ENCODE data around the gene CTTNBP2NL.
"Not testable (repeated sequence)": the region's sequence is repeated elsewhere in the genome, so short reads cannot be mapped to it uniquely, and the experiment has no call there.

CTTNBP2NL gene

DNA sequence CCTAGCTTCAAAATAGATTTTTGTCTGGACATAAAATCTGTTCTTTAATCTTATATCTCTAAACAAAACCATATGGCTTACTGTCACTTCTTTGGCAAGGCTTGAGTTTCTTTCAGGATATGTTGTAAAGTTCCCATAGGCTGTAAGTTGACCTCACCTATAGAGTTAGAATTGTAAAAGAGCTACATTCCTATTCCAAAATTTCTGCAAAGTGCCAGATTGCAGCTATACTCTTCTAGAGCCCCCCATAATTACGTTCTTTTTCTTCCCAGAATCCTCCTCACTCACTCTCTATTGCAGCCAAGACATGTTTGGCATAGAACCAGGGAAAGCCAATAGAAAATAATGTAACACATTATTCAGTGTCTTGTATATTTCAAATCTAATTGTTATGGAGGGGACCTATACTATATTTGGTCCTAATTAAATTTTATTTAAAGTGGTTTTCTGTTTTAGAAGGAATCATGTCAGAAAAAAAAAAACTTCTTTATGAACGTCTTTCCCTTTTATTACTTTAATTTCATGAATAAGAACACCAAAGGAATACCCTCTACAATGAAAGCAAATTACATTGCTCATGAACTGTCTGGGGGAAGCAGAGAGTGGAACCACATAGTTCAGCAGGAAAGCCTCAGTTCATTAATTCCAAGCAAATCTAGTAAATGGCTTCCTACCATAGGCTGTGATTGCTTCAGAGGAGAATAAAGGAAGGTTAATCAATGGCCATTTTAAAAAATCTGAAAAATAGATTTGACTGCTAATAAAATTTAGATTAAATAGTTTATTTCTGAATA, 22.3 kb downstream of the CTTNBP2NL start:
- no peak for DNase-seq (ENCODE audit: low spot score)

DNA sequence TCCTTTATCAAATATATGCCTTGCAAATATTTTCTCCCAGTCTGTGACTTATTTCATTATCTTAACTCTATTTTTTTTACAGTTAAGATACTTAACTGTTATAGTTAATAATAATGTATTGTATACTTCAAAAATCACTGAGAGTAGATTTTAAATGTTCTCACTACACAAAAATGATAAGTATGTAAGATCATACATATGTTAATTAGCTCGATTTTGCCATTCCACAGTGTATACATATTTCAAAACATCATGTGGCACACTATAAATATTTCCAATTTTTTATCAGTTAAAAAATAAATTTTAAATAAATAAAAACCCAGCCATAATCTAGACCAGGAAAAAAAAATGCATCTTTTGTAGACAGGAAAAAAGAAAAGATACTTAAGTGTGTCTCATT, 27.2 kb downstream of the CTTNBP2NL start:
- DNase-seq (ENCODE audit: low spot score): no peak

- not testable (repeated sequence) for DNase-seq (ENCODE audit: low spot score)
Observed at GRCh38 chr1:112423666-112424065, 27.7 kb downstream of the CTTNBP2NL start.

DNA sequence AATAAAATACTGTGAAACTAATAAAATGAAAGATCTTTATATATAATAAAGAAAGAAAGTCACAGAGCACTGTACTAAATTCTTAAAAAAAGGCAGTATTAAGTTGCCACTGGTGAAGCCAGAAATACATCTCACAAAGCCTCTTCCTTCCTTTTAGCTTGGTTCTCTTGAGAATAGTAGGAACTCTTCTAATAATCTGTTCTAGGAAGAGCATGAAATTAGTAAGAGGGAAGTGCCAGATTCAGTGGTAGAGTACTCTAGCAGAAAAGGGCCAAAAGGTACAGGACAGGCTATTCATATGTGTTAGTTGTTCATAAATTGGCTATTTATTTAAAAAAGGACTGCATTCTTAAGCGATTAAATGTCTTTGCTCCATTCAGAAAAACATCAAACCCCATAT, 33.7 kb downstream of the CTTNBP2NL start:
- DNase-seq (ENCODE audit: low spot score): no peak

DNA sequence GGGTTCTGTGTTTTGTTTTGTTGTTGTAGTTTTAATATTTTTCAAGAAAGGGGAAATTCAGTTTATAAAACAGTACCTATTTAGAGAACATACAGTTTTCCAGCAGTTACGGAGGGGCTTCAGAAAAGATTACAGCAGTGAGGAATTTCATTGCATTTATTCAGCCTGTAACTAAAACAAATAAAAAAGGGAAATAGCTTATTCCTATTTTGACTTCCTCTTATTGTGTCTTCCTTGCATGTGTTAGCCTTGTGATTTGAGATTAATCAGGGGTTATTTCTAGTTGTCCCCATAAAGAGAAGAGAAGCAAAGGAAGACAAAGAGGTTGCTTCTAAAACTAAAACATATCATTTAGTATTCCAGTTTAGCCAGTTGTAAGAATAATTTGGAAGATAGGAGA, 35.0 kb downstream of the CTTNBP2NL start:
- no peak for DNase-seq (ENCODE audit: low spot score)

DNA sequence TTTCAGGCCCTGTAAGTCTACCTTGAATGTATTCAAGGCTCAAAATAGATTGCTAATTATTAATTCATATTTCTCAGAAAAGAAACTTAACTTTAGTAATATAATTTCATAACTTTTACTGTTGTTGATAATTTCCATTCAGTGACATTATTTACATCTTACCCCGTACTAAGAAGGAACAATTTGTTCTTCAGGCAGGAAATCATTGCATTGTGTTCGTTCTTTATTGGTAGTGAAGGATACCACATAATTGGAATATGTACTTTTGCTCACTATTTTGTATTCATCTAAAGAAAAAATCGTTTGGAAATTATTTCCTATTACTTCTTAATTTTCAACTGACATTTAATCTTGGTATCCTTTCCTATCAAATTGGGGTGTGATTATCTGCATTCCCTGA, 39.4 kb downstream of the CTTNBP2NL start:
- DNase-seq (ENCODE audit: low spot score): no peak

- no peak for DNase-seq (ENCODE audit: low spot score)
Observed at GRCh38 chr1:112436384-112437156, 40.6 kb downstream of the CTTNBP2NL start.

DNA sequence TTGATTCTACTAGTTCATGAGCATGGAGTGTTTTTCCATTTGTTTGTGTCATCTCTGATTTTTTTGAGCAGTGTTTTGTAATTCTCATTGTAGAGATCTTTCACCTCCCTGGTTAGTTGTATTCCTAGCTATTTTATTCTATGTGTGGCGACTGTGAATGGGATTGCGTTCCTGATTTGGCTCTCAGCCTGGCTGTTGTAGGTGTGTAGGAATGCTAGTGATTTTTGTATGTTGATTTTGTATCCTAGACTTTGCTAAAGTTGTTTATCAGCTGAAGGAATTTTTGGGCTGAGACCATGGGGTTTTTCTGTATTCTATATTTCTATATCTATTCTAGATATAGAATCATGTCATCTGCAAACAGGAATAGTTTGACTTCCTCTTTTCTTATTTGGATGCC, 42.1 kb downstream of the CTTNBP2NL start:
- DNase-seq (ENCODE audit: low spot score): not testable (repeated sequence)

DNA sequence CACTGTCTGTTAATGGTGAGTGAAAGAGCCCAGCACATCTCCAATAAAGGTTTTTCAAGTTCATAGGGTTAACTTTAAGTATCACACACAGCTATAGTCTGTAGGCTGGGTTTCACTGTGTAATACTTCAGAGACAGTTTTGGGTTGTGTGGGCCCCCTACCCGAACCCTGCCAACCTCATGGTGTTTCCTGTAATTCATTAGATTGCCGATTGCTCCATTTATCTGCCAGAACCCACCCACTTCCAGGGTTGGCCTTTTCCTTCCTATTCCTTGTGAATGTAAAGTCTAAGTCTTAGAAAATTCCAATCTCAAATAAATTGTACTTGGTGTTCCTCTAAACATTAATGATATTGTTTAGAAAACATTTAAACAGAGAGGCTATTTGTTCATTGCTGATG, 43.6 kb downstream of the CTTNBP2NL start:
- no peak for DNase-seq (ENCODE audit: low spot score)

DNA sequence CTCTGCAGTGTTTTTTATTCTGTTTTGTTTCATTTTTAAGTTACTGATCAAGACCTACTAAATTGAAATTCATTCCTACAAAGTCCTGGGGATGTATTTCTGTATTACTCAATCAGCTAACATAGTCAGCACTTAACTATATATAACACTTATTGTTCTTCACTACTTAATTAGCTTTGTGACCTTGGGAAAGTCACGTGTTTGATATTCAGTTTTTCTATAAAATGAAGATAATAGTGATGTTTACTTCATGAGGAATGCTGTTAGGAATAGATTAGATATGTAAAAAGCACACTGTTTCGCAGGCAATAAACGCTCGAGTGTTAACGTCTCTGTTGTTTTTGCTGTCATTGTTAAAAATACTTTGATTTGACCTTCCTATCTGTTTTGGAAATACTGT, 44.6 kb downstream of the CTTNBP2NL start:
- DNase-seq (ENCODE audit: low spot score): no peak

- DNase-seq (ENCODE audit: low spot score): no peak
Observed at GRCh38 chr1:112444269-112444668, 48.3 kb downstream of the CTTNBP2NL start.

- DNase-seq (ENCODE audit: low spot score): no peak
Observed at GRCh38 chr1:112445596-112445995, 49.6 kb downstream of the CTTNBP2NL start.

GRCh38 chr1:112446411-112446810, 50.4 kb downstream of the CTTNBP2NL start:
- DNase-seq (ENCODE audit: low spot score): no peak

GRCh38 chr1:112448904-112449629, 53.1 kb downstream of the CTTNBP2NL start:
- no peak for DNase-seq (ENCODE audit: low spot score)

- no peak for DNase-seq (ENCODE audit: low spot score)
Observed at GRCh38 chr1:112449630-112449983, 53.6 kb downstream of the CTTNBP2NL start.

- no peak for DNase-seq (ENCODE audit: low spot score)
Observed at GRCh38 chr1:112450773-112451172, 54.8 kb downstream of the CTTNBP2NL start.

- not testable (repeated sequence) for DNase-seq (ENCODE audit: low spot score)
Observed at GRCh38 chr1:112451301-112451700, 55.3 kb downstream of the CTTNBP2NL start.

- no peak for DNase-seq (ENCODE audit: low spot score)
Observed at GRCh38 chr1:112453876-112454275, 57.9 kb downstream of the CTTNBP2NL start.

DNA sequence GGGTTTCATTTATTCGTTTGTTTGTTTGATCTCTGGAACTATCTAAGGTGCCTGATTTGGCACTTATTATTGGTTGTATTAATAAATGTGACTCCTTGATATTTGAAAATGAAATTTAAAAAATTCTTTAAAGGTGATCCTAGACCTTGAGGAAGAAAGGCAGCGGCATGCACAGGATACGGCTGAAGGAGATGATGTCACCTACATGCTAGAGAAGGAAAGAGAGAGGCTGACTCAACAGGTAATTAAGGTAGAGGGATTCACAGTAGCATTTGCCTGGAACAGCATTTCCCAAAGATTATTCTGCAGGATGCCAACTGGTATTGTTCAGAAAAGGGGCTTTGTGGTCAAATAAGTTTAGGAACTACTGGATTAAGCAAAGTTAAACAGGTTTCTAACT, 58.3 kb downstream of the CTTNBP2NL start:
- DNase-seq (ENCODE audit: low spot score): no peak

- DNase-seq (ENCODE audit: low spot score): no peak
Observed at GRCh38 chr1:112457241-112457640, 61.2 kb downstream of the CTTNBP2NL start.

DNA sequence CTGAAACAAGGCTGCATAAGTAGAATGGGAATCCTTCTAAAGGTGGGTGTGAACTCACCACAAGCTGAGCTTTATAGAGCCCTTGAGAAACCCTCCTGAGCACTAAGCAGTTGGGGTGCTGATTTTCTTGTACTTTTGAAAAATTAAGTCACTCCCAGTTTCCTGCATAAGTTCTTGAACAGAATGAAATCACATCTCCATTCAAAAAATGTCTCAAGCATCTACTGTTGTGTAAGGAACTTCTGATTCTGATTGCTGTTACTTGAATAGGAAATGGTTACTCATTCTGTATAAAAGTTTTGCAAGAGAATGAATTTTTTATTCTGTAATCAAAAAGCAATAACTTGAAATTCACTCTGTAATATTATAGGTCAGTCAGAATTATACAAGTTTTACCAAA, 61.9 kb downstream of the CTTNBP2NL start:
- no peak for DNase-seq (ENCODE audit: low spot score)

- no peak for DNase-seq (ENCODE audit: low spot score)
Observed at GRCh38 chr1:112458756-112459155, 62.7 kb downstream of the CTTNBP2NL start.

- no peak for DNase-seq (ENCODE audit: low spot score)
Observed at GRCh38 chr1:112460615-112461014, 64.6 kb downstream of the CTTNBP2NL start.
